Measurements from ENCODE around the gene CD96. TPM values are rescaled to one million over a fixed set of nuclear protein-coding genes. Genes with fewer than 3 reads are reported as not detected.

CD96 gene
- total RNA-seq (1 to 10 TPM in 4 of 9 donors, under 1 TPM in 4, not detected in 1; 0.22 to 5.6 (median 1.2) TPM), polyA plus RNA-seq (1 to 10 TPM in 1 of 3 donors, under 1 TPM in 2; 0.40 to 1.5 (median 0.67) TPM)
- long read RNA-seq, donor 1 = 0 reads
- long read RNA-seq, donor 2 = 0 reads
- long read RNA-seq, donor 3 = 0 reads
- long read RNA-seq, donor 4, partial matches to known transcripts = 1 of 1 reads
- long read RNA-seq, donor 4, other reads (novel, unspliced or antisense) = 0 of 1 reads
- long read RNA-seq, donor 5, partial matches to known transcripts = 0 of 1 reads
- long read RNA-seq, donor 5, other reads (novel, unspliced or antisense) = 1 of 1 reads
- long read RNA-seq, donor 6, partial matches to known transcripts = 0 of 1 reads
- long read RNA-seq, donor 6, other reads (novel, unspliced or antisense) = 1 of 1 reads
- long read RNA-seq, donor 7 = 0 reads
- long read RNA-seq, donor 8 = 0 reads
- long read RNA-seq, donor 9 = 0 reads
- long read RNA-seq, donor 10 = 0 reads

GRCh38 chr3:111541911-111542483 lies at the start of gene CD96:
TSS of gene CD96 (plus strand) at chr3:111542197. CDS start at chr3:111542249, 52 bp downstream.
- WGBS, 4 donors = 58 to 66% (median 63%) methylated on average over 11 of the region's 11 CpGs
- TF ChIP-seq POLR2A (IDR thresholded peaks at IDR 0.05) = no peak
- no peak for TF ChIP-seq CTCF (IDR thresholded peaks at IDR 0.05)
- Histone ChIP-seq H3K4me1 (replicated peaks in 1 of 2) (no peaks in the 10 kb centered on the region), H3K4me3 (no peak within 1 kb of the TSS), H3K9me3 (replicated peaks in 1 of 3) (no peaks in the 10 kb centered on the region), H3K27me3 (no peaks in the 10 kb centered on the region), H3K27ac (no peak within 1 kb of the TSS), H3K36me3 (replicated peaks in 1 of 2) (no peaks in the 10 kb centered on the region)
- peak in 1 of 7 donors; percentile 2 for DNase-seq
- intact Hi-C loops (cut with DNase I) = no loop called here

GRCh38 chr3:111493276-111493675 lies 48.7 kb upstream of the CD96 start:
- no peak for DNase-seq
- peaks cover 0 to under 1% (median 0%) of the 10 kb centered on the region in 3 donors for H3K9me3 ChIP-seq (replicated peaks in 1 of 3)
- no peaks in the 10 kb centered on the region for H3K4me1 ChIP-seq (replicated peaks in 1 of 2)
- intact Hi-C loops (cut with DNase I) = no loop called here
- no peaks in the 10 kb centered on the region for H3K27me3 ChIP-seq
- H3K4me3 ChIP-seq = no peak overlapping the region
- H3K36me3 ChIP-seq (replicated peaks in 1 of 2) = no peaks in the 10 kb centered on the region
- TF ChIP-seq POLR2A (IDR thresholded peaks at IDR 0.05) (no peak), CTCF (IDR thresholded peaks at IDR 0.05) (no peak)
- no peak overlapping the region for H3K27ac ChIP-seq

- Histone ChIP-seq H3K27me3 (no peaks in the 10 kb centered on the region), H3K27ac (no peak overlapping the region), H3K9me3 (replicated peaks in 1 of 3) (peaks cover 0 to 8% (median 0%) of the 10 kb centered on the region in 3 donors), H3K36me3 (replicated peaks in 1 of 2) (no peaks in the 10 kb centered on the region), H3K4me3 (no peak overlapping the region), H3K4me1 (replicated peaks in 1 of 2) (no peaks in the 10 kb centered on the region)
- no peak for TF ChIP-seq CTCF (IDR thresholded peaks at IDR 0.05)
- no peak for TF ChIP-seq POLR2A (IDR thresholded peaks at IDR 0.05)
- DNase-seq = no peak
- intact Hi-C loops (cut with DNase I) = no loop called here
- 77 to 89% (median 83%) methylated on average over 6 to 14 of the region's 14 CpGs for WGBS, 4 donors
Measured at GRCh38 chr3:111496894-111497559, 45.0 kb upstream of the CD96 start.

- intact Hi-C loops (cut with DNase I) = no loop called here
Measured at GRCh38 chr3:111498022-111498421, 44.0 kb upstream of the CD96 start.

More at GRCh38 chr3:111498022-111498421, 44.0 kb upstream of the CD96 start:
- Histone ChIP-seq H3K4me3 (no peak overlapping the region), H3K27me3 (no peaks in the 10 kb centered on the region), H3K27ac (no peak overlapping the region), H3K36me3 (replicated peaks in 1 of 2) (no peaks in the 10 kb centered on the region), H3K4me1 (replicated peaks in 1 of 2) (no peaks in the 10 kb centered on the region), H3K9me3 (replicated peaks in 1 of 3) (peaks cover 0 to 8% (median 0%) of the 10 kb centered on the region in 3 donors)
- TF ChIP-seq POLR2A (IDR thresholded peaks at IDR 0.05) (no peak), CTCF (IDR thresholded peaks at IDR 0.05) (no peak)
- no peak for DNase-seq
- WGBS, 4 donors = 67 to 69% (median 68%) methylated on average over 3 of the region's 3 CpGs

Data from adrenal gland (tissue), 19 donors.